Measurements from ENCODE around the gene KANK3.
A peak's percentile ranks its signal among the peaks of the same experiment; 100 is the strongest.

The KANK3 gene

GRCh38 chr19:8338835-8339234, 4.2 kb downstream of the KANK3 start:
- ATAC-seq (replicated peaks) (no peak), DNase-seq (no peak)
- Mint-ChIP-seq H3K27ac (no peak overlapping the region), H3K4me3 (no peak overlapping the region), H3K27me3 (peaks cover 12 to 32% of the 10 kb centered on the region in 2 donors), H3K9me3 (no peaks in the 10 kb centered on the region), H3K36me3 (ENCODE audit: insufficient read depth) (no peaks in the 10 kb centered on the region), H3K4me1 (ENCODE audit: low read depth in 2 of 2) (peaks cover 12 to 13% of the 10 kb centered on the region in 2 donors)

GRCh38 chr19:8337728-8338127, 5.3 kb downstream of the KANK3 start:
- peaks cover 7 to 9% of the 10 kb centered on the region in 2 donors for H3K4me1 Mint-ChIP-seq (ENCODE audit: low read depth in 2 of 2)
- peaks cover 12 to 25% of the 10 kb centered on the region in 2 donors for H3K27me3 Mint-ChIP-seq
- ATAC-seq (replicated peaks) (no peak), DNase-seq (no peak)
- H3K9me3 Mint-ChIP-seq, result no peaks in the 10 kb centered on the region
- no peak overlapping the region for H3K4me3 Mint-ChIP-seq
- no peak overlapping the region for H3K27ac Mint-ChIP-seq
- peaks cover 4% of the 10 kb centered on the region for H3K36me3 Mint-ChIP-seq (ENCODE audit: insufficient read depth)

- H3K9me3 Mint-ChIP-seq, result no peaks in the 10 kb centered on the region
- H3K4me3 Mint-ChIP-seq, result peak overlapping the region in 1 of 2 donors; percentile 25
- peaks cover 12 to 25% of the 10 kb centered on the region in 2 donors for H3K27me3 Mint-ChIP-seq
- H3K4me1 Mint-ChIP-seq (ENCODE audit: low read depth in 2 of 2), result peaks cover 5 to 9% of the 10 kb centered on the region in 2 donors
- ATAC-seq (replicated peaks), result no peak
- no peak for DNase-seq
- H3K36me3 Mint-ChIP-seq (ENCODE audit: insufficient read depth), result peaks cover 4% of the 10 kb centered on the region
- no peak overlapping the region for H3K27ac Mint-ChIP-seq
Observed at GRCh38 chr19:8336660-8337059, 6.4 kb downstream of the KANK3 start.

- DNase-seq (no peak), ATAC-seq (replicated peaks) (no peak)
- H3K9me3 Mint-ChIP-seq, result no peaks in the 10 kb centered on the region
- H3K27ac Mint-ChIP-seq, result no peak overlapping the region
- peaks cover 5 to 9% of the 10 kb centered on the region in 2 donors for H3K4me1 Mint-ChIP-seq (ENCODE audit: low read depth in 2 of 2)
- peaks cover 12 to 25% of the 10 kb centered on the region in 2 donors for H3K27me3 Mint-ChIP-seq
- H3K4me3 Mint-ChIP-seq, result peak overlapping the region; percentile 48 to 63
- H3K36me3 Mint-ChIP-seq (ENCODE audit: insufficient read depth), result peaks cover 4% of the 10 kb centered on the region
Observed at GRCh38 chr19:8336072-8336569, 6.9 kb downstream of the KANK3 start.

GRCh38 chr19:8335343-8336071, 7.6 kb downstream of the KANK3 start:
- Mint-ChIP-seq H3K4me1 (ENCODE audit: low read depth in 2 of 2) (peaks cover 1 to 9% of the 10 kb centered on the region in 2 donors), H3K27ac (no peak overlapping the region), H3K9me3 (no peaks in the 10 kb centered on the region), H3K27me3 (peaks cover 8 to 25% of the 10 kb centered on the region in 2 donors), H3K4me3 (peak overlapping the region; percentile 48 to 63), H3K36me3 (ENCODE audit: insufficient read depth) (peaks cover 4% of the 10 kb centered on the region)
- ATAC-seq (replicated peaks) (peak; percentile 83), DNase-seq (peak in 1 of 3 experiments; percentile 28)

- H3K36me3 Mint-ChIP-seq (ENCODE audit: insufficient read depth), result peaks cover 5% of the 10 kb centered on the region
- peaks cover 0 to 9% of the 10 kb centered on the region in 2 donors for H3K4me1 Mint-ChIP-seq (ENCODE audit: low read depth in 2 of 2)
- H3K4me3 Mint-ChIP-seq, result peak overlapping the region; percentile 18 to 36
- H3K27ac Mint-ChIP-seq, result no peak overlapping the region
- ATAC-seq (replicated peaks) (peak; percentile 55), DNase-seq (peak in 1 of 3 experiments; percentile 15)
- no peaks in the 10 kb centered on the region for H3K9me3 Mint-ChIP-seq
- H3K27me3 Mint-ChIP-seq, result peaks cover 6 to 25% of the 10 kb centered on the region in 2 donors
Observed at GRCh38 chr19:8334458-8335342, 8.4 kb downstream of the KANK3 start.

GRCh38 chr19:8333767-8334457, 9.2 kb downstream of the KANK3 start:
- Mint-ChIP-seq H3K36me3 (ENCODE audit: insufficient read depth) (peaks cover 6% of the 10 kb centered on the region), H3K27me3 (peaks cover 6 to 25% of the 10 kb centered on the region in 2 donors), H3K27ac (no peak overlapping the region), H3K4me3 (peak overlapping the region; percentile 18 to 36), H3K4me1 (ENCODE audit: low read depth in 2 of 2) (peaks cover 0 to 9% of the 10 kb centered on the region in 2 donors), H3K9me3 (no peaks in the 10 kb centered on the region)
- DNase-seq (no peak), ATAC-seq (replicated peaks) (no peak)

- H3K9me3 Mint-ChIP-seq, result no peaks in the 10 kb centered on the region
- H3K36me3 Mint-ChIP-seq (ENCODE audit: insufficient read depth), result peaks cover 6% of the 10 kb centered on the region
- no peak overlapping the region for H3K4me3 Mint-ChIP-seq
- ATAC-seq (replicated peaks) (no peak), DNase-seq (no peak)
- peaks cover 0 to 9% of the 10 kb centered on the region in 2 donors for H3K4me1 Mint-ChIP-seq (ENCODE audit: low read depth in 2 of 2)
- H3K27ac Mint-ChIP-seq, result no peak overlapping the region
- peaks cover 6 to 25% of the 10 kb centered on the region in 2 donors for H3K27me3 Mint-ChIP-seq
Observed at GRCh38 chr19:8332976-8333766, 9.9 kb downstream of the KANK3 start.

- Mint-ChIP-seq H3K4me3 (no peak overlapping the region), H3K9me3 (no peaks in the 10 kb centered on the region), H3K27ac (no peak overlapping the region), H3K36me3 (ENCODE audit: insufficient read depth) (peaks cover 6% of the 10 kb centered on the region), H3K4me1 (ENCODE audit: low read depth in 2 of 2) (peaks cover 0 to 5% of the 10 kb centered on the region in 2 donors), H3K27me3 (peaks cover 1 to 10% of the 10 kb centered on the region in 2 donors)
- no peak for ATAC-seq (replicated peaks)
- no peak for DNase-seq
Observed at GRCh38 chr19:8331263-8331845, 11.7 kb downstream of the KANK3 start.

GRCh38 chr19:8329996-8330395, 13.1 kb downstream of the KANK3 start:
- Mint-ChIP-seq H3K4me3 (no peak overlapping the region), H3K27me3 (no peaks in the 10 kb centered on the region), H3K9me3 (no peaks in the 10 kb centered on the region), H3K36me3 (ENCODE audit: insufficient read depth) (peaks cover 12% of the 10 kb centered on the region), H3K4me1 (ENCODE audit: low read depth in 2 of 2) (no peaks in the 10 kb centered on the region), H3K27ac (no peak overlapping the region)
- DNase-seq (no peak), ATAC-seq (replicated peaks) (no peak)

GRCh38 chr19:8325454-8325853, 17.6 kb downstream of the KANK3 start:
- Mint-ChIP-seq H3K36me3 (ENCODE audit: insufficient read depth) (peaks cover 34% of the 10 kb centered on the region), H3K27ac (no peak overlapping the region), H3K4me3 (no peak overlapping the region), H3K27me3 (no peaks in the 10 kb centered on the region), H3K9me3 (no peaks in the 10 kb centered on the region), H3K4me1 (ENCODE audit: low read depth in 2 of 2) (peaks cover 11 to 19% of the 10 kb centered on the region in 2 donors)
- no peak for DNase-seq
- ATAC-seq (replicated peaks), result no peak

Measured in effector memory CD8-positive, alpha-beta T cell (primary cell).